HG02884 (cell line): ENCODE measurements around the gene URM1.
"Not testable (repeated sequence)": the region's sequence is repeated elsewhere in the genome, so short reads cannot be mapped to it uniquely, and the experiment has no call there.

Source experiments
- ATAC-seq: cut with Tn5 transposase; IDR thresholded peaks from one replicate; pipeline ENCODE4 v1.9.1; 2021; ENCODE audit warnings: mild to moderate bottlenecking, moderate library complexity; ENCODE audit not compliant: unreplicated experiment

Gene URM1

GRCh38 chr9:128370752-128371629 is at the start of gene URM1:
Gene URM1 (plus strand): TSS chr9:128371374. CDS start chr9:128371381, 7 bp downstream.
- ATAC-seq: peak; percentile 73

GRCh38 chr9:128321879-128322403 is 49.2 kb upstream of the URM1 start:
- ATAC-seq: peak; percentile 9

GRCh38 chr9:128322404-128323211 is 48.6 kb upstream of the URM1 start, which contains the start of the genes COQ4 and TRUB2:
Gene COQ4 (plus strand): TSS chr9:128322839. CDS start chr9:128322859, 20 bp downstream.
Gene TRUB2 (minus strand): TSS chr9:128322447. CDS start chr9:128322408, 39 bp downstream.
- ATAC-seq: peak; percentile 74

- ATAC-seq: peak; percentile 24
Measured at GRCh38 chr9:128323212-128323730, 47.9 kb upstream of the URM1 start.

- ATAC-seq: no peak
Measured at GRCh38 chr9:128323791-128324190, 47.4 kb upstream of the URM1 start.

- no peak for ATAC-seq
Measured at GRCh38 chr9:128324401-128324800, 46.8 kb upstream of the URM1 start.

- no peak for ATAC-seq
Measured at GRCh38 chr9:128325629-128326028, 45.5 kb upstream of the URM1 start.

GRCh38 chr9:128333451-128333869 is 37.7 kb upstream of the URM1 start:
- no peak for ATAC-seq

GRCh38 chr9:128335161-128335560 is 36.0 kb upstream of the URM1 start:
- no peak for ATAC-seq

GRCh38 chr9:128335914-128336313 is 35.3 kb upstream of the URM1 start:
- ATAC-seq: no peak

- no peak for ATAC-seq
Measured at GRCh38 chr9:128337936-128338335, 33.2 kb upstream of the URM1 start.

GRCh38 chr9:128338852-128339614 is 32.1 kb upstream of the URM1 start:
- ATAC-seq: not testable (repeated sequence)

- ATAC-seq: peak; percentile 66
Measured at GRCh38 chr9:128339761-128340690, 31.1 kb upstream of the URM1 start, which contains the start of gene SLC27A4. Gene SLC27A4 (plus strand): TSS chr9:128340527. CDS start chr9:128343133, 2,606 bp downstream.

- ATAC-seq: peak; percentile 28
Measured at GRCh38 chr9:128340691-128341434, 30.3 kb upstream of the URM1 start.

GRCh38 chr9:128341435-128341849 is 29.7 kb upstream of the URM1 start:
- ATAC-seq: no peak

- ATAC-seq: no peak
Measured at GRCh38 chr9:128342971-128343680, 28.0 kb upstream of the URM1 start.

GRCh38 chr9:128343855-128344254 is 27.3 kb upstream of the URM1 start:
- ATAC-seq: no peak
